Breast epithelium (tissue), 3 donors: Measurements from ENCODE around the gene HNRNPA2B1.

ENCODE experiments used
- POLR2A ChIP-seq: fragments of 450-650 bp; IDR thresholded peaks from one replicate; pipeline ENCODE4 v1.6.1; 2016; ENCODE audit warnings: antibody characterized with exemption, mild to moderate bottlenecking, moderate library complexity
- TF ChIP-seq, protein P1 (sequence below), 3 donors: fragments of 450-650 bp; IDR thresholded peaks; one replicate each; pipeline ENCODE4 v1.5.1; 2016 to 2017; ENCODE audit warnings: antibody characterized with exemption in 3 of 3, mild to moderate bottlenecking in 3 of 3, moderate library complexity in 3 of 3

DNA sequence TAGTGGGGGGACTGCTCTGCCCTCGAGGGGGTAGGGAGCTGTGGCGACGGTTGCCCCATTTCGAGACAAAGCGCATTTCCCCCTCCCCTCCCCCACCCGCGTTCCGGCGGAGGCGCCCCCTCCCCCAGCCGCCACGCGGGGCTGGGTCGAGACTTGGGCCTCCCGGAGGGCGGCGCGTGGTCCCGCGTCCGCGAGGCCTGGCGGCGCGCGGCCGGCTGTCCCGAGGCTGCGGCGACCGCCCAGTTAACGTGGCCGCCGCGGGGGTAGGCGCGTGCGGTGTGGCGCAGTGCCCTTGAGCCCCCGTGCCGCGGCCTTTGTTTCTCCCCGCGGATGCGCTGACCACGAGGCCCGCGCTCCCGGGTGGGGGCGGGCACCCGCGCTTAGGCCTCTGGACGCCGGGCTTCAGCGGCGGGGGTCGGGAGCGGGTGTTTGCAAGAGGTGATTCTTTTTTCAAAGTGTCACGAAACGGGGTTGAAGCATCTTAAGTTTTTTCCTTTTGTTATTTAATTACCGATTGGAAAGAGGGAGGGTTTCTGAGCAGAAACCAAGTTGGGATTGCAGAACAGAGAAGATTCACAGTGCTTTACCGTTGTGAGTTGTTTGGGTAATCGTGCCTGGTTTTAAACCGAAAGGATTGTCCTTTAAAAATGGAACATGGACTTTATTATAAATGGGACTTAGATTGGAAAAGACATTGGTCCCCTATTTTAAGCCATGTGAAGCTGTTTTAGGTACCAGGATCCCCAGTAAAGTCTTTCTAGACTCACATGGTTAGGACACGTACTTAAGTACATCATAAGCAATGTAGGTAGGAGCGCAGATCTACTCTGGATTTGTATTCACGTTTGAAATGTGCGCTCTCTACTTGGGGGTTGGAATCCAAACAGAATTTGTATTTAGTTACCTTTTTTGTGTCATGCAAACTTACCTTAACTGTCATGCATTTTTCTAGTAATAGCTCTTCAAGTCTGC lies 1.8 kb upstream of the HNRNPA2B1 start:
- TF ChIP-seq, protein P1, sequence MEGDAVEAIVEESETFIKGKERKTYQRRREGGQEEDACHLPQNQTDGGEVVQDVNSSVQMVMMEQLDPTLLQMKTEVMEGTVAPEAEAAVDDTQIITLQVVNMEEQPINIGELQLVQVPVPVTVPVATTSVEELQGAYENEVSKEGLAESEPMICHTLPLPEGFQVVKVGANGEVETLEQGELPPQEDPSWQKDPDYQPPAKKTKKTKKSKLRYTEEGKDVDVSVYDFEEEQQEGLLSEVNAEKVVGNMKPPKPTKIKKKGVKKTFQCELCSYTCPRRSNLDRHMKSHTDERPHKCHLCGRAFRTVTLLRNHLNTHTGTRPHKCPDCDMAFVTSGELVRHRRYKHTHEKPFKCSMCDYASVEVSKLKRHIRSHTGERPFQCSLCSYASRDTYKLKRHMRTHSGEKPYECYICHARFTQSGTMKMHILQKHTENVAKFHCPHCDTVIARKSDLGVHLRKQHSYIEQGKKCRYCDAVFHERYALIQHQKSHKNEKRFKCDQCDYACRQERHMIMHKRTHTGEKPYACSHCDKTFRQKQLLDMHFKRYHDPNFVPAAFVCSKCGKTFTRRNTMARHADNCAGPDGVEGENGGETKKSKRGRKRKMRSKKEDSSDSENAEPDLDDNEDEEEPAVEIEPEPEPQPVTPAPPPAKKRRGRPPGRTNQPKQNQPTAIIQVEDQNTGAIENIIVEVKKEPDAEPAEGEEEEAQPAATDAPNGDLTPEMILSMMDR (IDR thresholded peaks at IDR 0.05): no peak
- no peak for TF ChIP-seq POLR2A
